H1 (cell line): Measurements from ENCODE around the gene IQGAP3. TPM values are rescaled to one million over a fixed set of nuclear protein-coding genes. Genes with fewer than 3 reads are reported as not detected.

ENCODE experiments used
- CTBP2 ChIP-seq: IDR thresholded peaks from 2 replicates; pipeline ENCODE4 v1.7.0; 2011; ENCODE audit warnings: borderline replicate concordance, mild to moderate bottlenecking, moderate library complexity, mixed read lengths, low read length; ENCODE audit not compliant: insufficient read depth, insufficient read length
- POLR2A ChIP-seq, 2 experiments: IDR thresholded peaks; 1 replicate in 1 of 2; 2 replicates in 1 of 2; pipeline ENCODE4 v1.6.1; 2011; ENCODE audit warnings: low read depth in 2 of 2, low read length in 2 of 2, mild to moderate bottlenecking in 2 of 2; ENCODE audit errors: control extremely low read depth in 1 of 2
- YY1 ChIP-seq: IDR thresholded peaks from 2 replicates; pipeline ENCODE4 v1.6.1; 2011; ENCODE audit warnings: low read depth, mild to moderate bottlenecking, low read length
- polyA plus RNA-seq, 7 experiments: library from polyadenylated mRNA; depleted of rRNA in 3 of 7; stranded (reverse) in 5 of 7; unstranded in 2 of 7; fragments of >200 nt in 5 of 7; fragments of 200-250 nt in 2 of 7; gene quantifications; 1 replicate in 5 of 7; 2 replicates in 1 of 7; 4 replicates in 1 of 7; pipeline versions ENCODE4 v1.2.1 to v1.2.3, GENCODE V29; 2011 to 2013; ENCODE audit warnings: missing spikeins in 2 of 7, mixed read lengths in 2 of 7
- total RNA-seq: library from RNA; stranded (reverse); fragmentation: NEBNext Ultra II Directional; extraction: Animal tissue kit (Norgen Biotek cat#: 25700); gene quantifications from 2 replicates; pipeline ENCODE4 v1.2.1, GENCODE V29; 2021
- TF ChIP-seq, protein P1 (sequence below): IDR thresholded peaks from 2 replicates; pipeline ENCODE4 v1.6.1; 2012; ENCODE audit warnings: inconsistent platforms

Gene IQGAP3
- total and polyA plus RNA-seq, 2 of the 8 experiments (the other 6 are each of a cell fraction or from before 2014, with no cell fraction given): 14.6 to 22.3 TPM

DNA sequence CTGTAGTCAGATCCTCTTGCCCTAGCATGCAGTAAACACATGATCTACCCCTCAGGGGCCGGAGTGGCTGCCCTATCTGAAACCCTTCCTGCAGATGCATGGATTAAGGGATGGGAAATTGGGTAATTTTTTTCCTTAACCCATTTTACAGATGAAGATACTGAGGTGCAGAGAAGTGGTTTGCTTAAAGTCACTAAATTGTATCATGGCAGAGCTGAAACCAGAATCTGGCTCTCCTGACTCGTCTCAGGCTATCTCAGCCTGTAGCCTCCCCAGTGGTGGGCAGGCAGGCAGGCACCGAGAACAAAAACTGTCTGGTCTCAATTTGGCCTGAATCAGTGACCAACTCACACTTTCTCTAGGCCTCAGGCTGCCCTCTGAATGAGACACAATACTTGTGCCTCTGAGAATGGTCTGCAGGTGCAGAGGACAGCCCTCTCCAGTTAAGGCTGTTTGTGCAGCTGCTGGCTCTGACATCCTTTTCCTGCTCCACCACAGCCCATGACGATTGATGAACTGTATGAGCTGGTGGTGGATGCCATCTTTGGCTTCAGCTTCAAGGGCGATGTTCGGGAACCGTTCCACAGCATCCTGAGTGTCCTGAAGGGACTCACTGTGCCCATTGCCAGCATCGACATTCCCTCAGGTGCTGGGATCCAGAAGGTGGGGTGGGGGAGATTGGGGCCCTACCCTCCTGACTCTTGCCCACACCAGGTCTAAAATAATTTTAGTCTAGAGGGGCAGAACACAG lies 20.7 kb upstream of the IQGAP3 start (continued):
- TF ChIP-seq, protein P1, sequence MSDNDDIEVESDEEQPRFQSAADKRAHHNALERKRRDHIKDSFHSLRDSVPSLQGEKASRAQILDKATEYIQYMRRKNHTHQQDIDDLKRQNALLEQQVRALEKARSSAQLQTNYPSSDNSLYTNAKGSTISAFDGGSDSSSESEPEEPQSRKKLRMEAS: no peak
- no peak for TF ChIP-seq CTBP2
- TF ChIP-seq POLR2A (IDR thresholded peaks at IDR 0.05; ENCODE audit: control extremely low read depth in 1 of 2, low read depth in 2 of 2, low read length in 2 of 2): peak in 1 of 2 experiments; percentile 8; a peak in 1 of 3 replicates
- TF ChIP-seq YY1: no peak
